AG09319 (cell line): ENCODE results near the gene ABCC6.
"Not testable (repeated sequence)": the region's sequence is repeated elsewhere in the genome, so short reads cannot be mapped to it uniquely, and the experiment has no call there.

ENCODE experiments used
- DNase-seq: peaks from one replicate; pipeline ENCODE4 v3.0.0-alpha.2; 2010; ENCODE audit warnings: low read depth; ENCODE audit errors: extremely low read depth
- TF ChIP-seq, protein P1 (sequence below): IDR thresholded peaks from 2 replicates; pipeline ENCODE4 v1.5.1; 2011; ENCODE audit warnings: low read depth, mild to moderate bottlenecking, inconsistent platforms, low read length, moderate library complexity

ABCC6 gene

DNA sequence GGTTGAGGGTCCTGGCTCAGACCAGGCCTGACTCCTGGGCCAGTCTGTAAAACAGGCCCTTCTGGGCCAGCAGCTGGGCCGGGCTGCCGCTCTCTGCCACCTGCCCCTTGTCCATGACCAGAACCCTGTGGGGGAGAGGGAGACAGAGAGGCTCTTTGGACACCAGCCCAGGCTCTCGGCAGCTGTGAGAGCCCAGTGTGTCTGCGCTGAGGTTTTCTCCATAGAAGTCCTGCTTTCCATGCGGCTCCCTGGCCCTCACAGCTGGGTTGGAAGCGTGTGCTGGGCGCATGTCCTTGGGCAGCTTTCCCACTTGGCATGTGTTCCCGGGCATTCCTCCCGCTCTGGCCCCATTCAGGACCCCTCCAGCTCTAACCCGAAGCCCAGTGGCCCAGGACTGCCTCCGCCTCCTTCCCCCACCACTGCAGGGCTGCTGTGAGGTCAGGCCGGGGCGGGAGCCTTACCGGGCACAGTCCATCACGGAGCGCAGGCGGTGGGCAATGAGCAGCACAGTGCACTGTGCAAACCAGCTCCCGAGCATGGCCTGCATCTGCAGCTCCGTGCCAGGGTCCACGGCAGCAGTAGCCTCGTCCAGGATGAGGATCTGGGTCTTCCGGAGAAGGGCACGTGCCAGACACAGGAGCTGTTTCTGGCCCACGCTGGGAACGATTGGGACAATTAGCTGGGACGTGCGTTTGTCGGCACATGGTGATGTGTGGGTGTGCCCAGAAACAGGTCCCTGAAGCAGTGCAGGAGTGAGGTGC lies 73.0 kb downstream of the ABCC6 start:
- DNase-seq = peak; percentile 49
- TF ChIP-seq, protein P1, sequence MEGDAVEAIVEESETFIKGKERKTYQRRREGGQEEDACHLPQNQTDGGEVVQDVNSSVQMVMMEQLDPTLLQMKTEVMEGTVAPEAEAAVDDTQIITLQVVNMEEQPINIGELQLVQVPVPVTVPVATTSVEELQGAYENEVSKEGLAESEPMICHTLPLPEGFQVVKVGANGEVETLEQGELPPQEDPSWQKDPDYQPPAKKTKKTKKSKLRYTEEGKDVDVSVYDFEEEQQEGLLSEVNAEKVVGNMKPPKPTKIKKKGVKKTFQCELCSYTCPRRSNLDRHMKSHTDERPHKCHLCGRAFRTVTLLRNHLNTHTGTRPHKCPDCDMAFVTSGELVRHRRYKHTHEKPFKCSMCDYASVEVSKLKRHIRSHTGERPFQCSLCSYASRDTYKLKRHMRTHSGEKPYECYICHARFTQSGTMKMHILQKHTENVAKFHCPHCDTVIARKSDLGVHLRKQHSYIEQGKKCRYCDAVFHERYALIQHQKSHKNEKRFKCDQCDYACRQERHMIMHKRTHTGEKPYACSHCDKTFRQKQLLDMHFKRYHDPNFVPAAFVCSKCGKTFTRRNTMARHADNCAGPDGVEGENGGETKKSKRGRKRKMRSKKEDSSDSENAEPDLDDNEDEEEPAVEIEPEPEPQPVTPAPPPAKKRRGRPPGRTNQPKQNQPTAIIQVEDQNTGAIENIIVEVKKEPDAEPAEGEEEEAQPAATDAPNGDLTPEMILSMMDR = no peak

DNA sequence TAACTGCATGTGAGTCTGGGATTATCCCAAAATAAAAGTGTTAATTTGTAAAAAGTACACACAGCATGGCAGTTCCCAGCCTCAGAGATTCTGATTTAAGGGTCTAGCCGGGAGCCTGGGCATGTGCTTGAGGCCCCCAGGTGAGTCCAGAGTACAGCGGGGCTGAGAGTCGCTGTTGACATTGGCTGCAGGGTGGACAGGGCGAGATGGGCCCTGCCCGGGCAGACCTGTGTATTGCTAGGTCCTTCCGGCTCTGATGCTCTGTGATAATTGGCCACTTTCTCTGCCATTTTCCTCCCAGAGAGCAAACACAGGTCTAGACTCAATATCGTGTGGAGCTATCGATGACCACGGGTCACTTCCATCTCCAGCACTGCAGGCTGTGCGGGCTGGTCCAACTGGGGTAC lies 73.6 kb downstream of the ABCC6 start:
- TF ChIP-seq, protein P1 = no peak
- no peak for DNase-seq

DNA sequence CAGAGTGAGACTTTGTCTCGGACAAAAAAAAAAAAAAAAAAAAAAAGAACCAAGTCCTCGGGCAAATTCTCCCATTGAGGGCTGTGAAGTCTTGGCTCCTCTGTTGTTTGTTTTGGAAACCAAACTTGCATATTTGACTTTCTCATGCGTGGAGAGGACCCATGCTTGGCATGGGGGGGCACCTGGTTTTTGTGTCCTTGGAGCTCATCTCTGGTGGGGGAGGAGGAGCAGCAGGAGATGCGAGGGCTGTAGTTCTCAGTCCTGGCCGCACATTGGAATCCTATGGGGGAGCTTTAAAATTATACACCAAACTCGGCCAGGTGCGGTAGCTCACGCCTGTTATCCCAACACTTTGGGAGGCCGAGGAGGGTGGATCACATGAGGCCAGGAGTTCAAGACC lies 74.5 kb downstream of the ABCC6 start:
- no peak for DNase-seq
- TF ChIP-seq, protein P1 = no peak

DNA sequence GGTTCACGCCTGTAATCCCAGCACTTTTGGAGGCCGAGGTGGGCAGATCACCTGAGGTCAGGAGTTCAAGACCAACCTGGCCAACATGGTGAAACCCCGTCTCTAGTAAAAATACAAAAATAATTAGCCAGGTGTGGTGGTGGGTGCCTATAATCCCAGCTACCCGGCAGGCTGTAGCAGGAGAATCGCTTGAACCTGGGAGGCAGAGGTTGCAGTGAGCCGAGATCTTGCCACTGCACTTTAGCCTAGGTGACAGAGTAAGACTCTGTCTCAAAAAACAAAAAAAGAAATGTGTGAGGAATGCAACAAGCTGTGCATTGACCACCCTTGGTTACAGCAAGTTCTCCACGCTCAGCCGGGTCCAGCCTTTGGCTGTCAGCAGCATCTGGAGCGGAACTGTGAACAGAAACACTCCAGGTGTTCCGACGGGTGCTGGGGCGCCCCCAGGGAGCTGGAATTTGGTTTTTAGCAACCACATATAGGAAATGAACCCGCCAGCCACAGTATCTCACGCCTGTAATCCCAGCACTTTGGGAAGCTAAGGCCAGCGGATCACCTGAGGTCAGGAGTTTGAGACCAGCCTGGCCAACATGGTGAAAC lies 75.2 kb downstream of the ABCC6 start:
- not testable (repeated sequence) for DNase-seq

DNA sequence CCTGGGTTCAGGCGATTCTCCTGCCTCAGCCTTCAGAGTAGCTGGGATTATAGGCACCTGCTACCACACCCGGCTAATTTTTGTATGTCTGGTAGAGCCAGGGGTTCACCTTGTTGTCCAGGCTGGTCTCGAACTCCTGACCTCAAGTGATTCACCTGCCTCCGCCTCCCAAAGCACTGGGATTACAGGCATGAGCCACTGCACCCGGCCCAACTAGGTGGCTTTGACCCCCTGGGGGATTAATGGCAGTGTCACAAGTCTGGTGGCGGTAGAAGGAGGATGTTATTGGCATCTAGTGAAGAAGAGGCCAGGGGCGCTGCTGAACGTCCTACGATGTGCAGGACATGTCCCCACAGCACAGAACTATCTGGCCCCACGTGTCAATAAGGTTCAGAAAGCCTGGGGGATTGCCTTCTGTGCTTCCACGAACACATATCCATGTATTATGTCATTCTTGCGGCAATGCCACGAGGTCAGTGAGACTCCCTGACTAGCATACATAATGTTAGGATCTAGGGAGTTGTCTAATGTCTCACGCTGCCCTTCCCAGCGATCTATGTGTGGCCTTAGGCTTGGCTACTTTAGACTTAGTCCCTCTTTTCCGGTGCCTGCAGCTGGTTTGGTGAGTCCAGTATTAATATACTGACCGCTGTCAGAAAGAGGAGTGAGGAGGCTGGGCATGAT lies 75.8 kb downstream of the ABCC6 start:
- DNase-seq = no peak
- TF ChIP-seq, protein P1 = no peak

DNA sequence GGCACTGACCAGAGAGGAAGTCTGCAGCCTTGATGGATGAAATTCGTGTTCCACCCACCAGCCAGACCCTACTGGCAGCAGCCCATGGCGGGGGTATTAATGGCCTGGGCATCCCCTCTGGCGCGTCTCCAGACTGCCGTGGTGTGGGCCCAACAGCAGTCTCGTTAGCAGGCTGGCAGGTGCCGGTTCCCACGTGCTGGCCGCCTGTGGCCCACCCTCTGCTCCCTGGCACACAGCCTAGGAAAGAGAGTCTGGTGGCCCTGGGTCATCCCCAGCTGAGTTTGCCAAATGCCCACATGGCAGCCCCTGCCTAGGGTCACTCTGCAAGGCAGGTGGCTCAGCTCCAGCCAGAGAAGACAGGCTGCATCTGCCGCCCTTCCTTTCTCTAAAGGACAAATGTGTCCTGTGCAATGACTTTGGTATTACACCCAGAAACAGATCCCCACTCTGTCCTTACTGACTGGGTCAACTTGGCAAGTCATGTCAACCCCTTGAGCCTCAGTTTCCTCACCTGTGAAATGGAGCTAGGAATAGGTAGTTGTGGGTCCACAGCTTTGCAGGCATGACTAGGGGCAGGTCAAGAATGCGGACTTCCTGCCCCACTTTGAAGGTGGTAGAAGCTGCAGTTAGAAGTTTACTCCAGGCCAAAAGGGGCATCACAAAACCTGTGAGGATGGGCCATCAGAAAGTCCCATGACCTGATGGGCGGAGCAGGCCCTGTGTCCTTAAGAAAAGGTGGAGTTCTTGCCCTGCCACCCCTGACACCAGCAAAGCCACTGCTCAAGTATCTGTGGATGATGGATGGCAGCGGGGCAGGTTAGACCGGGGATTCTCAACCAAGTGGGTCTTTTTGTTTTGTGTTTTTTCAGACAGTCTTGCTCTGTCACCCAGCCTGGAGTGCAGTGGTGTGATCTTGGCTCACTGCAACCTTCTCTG lies 76.6 kb downstream of the ABCC6 start:
- no peak for DNase-seq
- TF ChIP-seq, protein P1 = no peak

DNA sequence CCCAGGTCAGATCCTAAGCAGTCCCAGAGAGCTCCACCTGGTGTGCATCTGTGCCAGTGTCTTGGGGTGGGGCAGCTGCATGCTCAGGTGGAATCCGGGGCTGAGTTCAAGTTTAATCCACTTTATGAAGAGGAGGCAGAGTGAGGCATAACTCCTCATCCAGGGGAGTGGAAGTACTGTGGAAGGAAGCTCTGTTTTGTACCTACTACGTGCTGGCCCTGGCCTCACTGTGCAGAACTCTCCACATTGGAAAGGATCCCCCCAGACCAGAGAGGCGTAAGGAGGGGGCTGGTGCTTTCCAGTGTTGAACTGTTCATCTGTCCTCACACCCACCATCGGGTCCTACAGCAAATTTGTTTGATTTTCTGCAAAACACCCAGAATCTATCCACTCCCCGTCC lies 78.0 kb downstream of the ABCC6 start:
- no peak for DNase-seq
- TF ChIP-seq, protein P1 = no peak
